GM21576 (cell line): ENCODE data around the gene GPANK1.
A peak's percentile ranks its signal among the peaks of the same experiment; 100 is the strongest.
"Not testable (repeated sequence)": the region's sequence is repeated elsewhere in the genome, so short reads cannot be mapped to it uniquely, and the experiment has no call there.

Experiments
- ATAC-seq: cut with Tn5 transposase; IDR thresholded peaks from one replicate; pipeline ENCODE4 v1.9.1; 2021; ENCODE audit warnings: mild to moderate bottlenecking, moderate library complexity; ENCODE audit not compliant: unreplicated experiment

GPANK1 gene

GRCh38 chr6:31664790-31665500 is at the start of gene GPANK1:
Gene GPANK1 (minus strand): TSS chr6:31664997. CDS start chr6:31664478, 519 bp downstream.
- ATAC-seq = peak; percentile 27

GRCh38 chr6:31713991-31714684 is 49.3 kb upstream of the GPANK1 start:
- ATAC-seq = no peak

GRCh38 chr6:31713465-31713864 is 48.7 kb upstream of the GPANK1 start:
- ATAC-seq = no peak

GRCh38 chr6:31712296-31712695 is 47.5 kb upstream of the GPANK1 start:
- no peak for ATAC-seq

- no peak for ATAC-seq
These were observed 46.4 kb upstream of the GPANK1 start for GRCh38 chr6:31711233-31711632.

- ATAC-seq = no peak
These were observed 45.9 kb upstream of the GPANK1 start for GRCh38 chr6:31710523-31711219.

- not testable (repeated sequence) for ATAC-seq
These were observed 44.4 kb upstream of the GPANK1 start for GRCh38 chr6:31709157-31709556.

GRCh38 chr6:31708224-31708623 is 43.4 kb upstream of the GPANK1 start:
- no peak for ATAC-seq

GRCh38 chr6:31707701-31708100 is 42.9 kb upstream of the GPANK1 start:
- no peak for ATAC-seq

GRCh38 chr6:31706599-31706998 is 41.8 kb upstream of the GPANK1 start, which contains the start of gene LY6G6F:
Gene LY6G6F (plus strand): TSS chr6:31706866. CDS start chr6:31706907, 41 bp downstream.
- no peak for ATAC-seq

DNA sequence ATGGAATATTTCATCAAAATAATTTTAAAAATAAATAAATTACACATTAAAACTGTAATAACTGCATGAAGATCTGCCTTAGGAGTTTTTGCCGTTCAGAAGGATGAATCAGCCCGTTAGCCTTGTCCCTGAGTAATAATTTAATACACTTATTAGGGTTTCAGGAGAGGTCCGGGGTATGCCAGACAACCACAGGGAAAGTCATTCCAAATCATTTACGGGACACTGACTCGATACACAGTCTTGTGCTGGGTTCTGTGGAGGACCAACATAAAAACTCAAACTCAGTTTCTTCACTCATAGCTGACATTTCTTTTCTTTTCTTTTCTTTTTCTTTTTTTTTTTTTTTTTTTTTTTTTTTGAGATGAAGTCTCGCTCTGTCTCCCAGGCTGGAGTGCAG is 41.1 kb upstream of the GPANK1 start:
- ATAC-seq = no peak

- ATAC-seq = peak; percentile 82
These were observed 38.3 kb upstream of the GPANK1 start, which contains the start of gene ABHD16A for GRCh38 chr6:31702819-31703716. Gene ABHD16A (minus strand): TSS chr6:31703324. CDS start chr6:31703281, 43 bp downstream.

DNA sequence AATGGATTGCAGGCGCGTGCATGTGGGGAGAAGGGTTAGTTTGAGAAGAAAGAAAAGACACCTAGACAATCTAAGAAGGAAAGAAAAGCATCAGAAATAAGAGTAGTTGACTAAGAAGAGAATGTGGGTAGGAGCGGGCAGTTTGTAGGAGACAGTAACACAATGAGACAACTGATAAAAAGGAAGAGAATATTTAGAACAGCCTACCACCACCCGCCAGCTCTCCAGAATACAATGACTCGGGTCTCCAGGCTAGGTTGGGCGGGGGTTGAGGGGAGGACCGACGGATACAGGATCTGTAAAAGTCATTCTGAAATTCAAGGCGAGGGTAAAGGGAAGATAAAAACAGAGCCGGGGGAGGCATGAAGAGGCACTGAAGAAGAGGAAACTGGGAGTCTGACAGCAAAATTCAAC is 37.6 kb upstream of the GPANK1 start:
- no peak for ATAC-seq

- ATAC-seq = no peak
These were observed 37.0 kb upstream of the GPANK1 start for GRCh38 chr6:31701666-31702404.

DNA sequence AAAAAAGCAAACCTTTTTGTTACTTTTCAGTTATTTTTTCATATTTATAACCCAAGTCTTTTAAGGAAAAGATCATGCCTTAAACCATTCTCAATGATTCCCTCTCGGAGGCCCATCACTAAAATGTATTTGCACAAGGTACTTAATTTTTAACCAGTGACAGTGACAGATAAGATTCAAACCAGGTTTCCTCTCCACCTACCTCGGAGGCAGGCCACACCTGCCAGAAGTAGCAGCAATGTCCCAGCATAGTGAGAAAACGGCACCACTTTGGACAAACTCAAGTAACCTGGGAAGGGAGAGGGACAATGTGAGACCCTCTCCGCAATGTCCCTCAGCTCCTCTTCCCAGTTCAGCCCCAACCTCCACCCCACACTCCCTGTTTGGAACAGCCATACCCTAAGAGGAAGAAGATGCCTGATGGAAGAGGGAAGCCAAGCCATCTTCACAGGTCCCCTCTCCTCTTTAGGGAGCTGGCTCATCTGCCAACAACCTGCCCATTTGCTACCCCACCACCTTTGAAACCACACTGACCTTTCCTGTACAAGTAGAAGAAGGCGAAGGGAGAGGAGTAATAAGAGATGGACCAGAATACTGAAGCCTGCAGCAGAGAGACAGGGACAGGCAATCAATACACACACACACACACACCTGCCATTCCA is 36.1 kb upstream of the GPANK1 start:
- no peak for ATAC-seq

GRCh38 chr6:31697555-31697954 is 32.8 kb upstream of the GPANK1 start:
- ATAC-seq = no peak

GRCh38 chr6:31693535-31693934 is 28.7 kb upstream of the GPANK1 start:
- ATAC-seq = no peak

DNA sequence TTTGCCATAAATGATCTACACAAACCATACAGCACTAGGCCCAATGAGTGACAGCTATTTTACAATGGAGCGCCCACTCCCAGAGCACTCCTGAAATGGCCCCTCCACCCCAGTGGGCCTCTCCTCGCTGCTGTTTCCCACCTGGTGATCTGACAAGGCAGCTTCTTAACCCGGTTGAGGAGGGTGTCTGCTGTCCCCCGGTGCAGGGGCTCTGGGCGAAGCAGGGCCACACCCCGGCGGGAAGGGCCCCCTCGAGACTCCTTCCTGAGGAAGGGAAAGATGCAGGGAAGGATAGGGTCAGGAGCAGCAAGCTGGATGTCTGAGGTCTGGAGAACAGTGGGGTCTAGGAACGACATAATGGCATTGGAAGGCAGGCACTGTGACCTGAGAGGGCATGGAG is 28.1 kb upstream of the GPANK1 start:
- ATAC-seq = no peak

- no peak for ATAC-seq
These were observed 27.6 kb upstream of the GPANK1 start for GRCh38 chr6:31692353-31692752.
